Right renal cortex interstitium (tissue), 3 donors: ENCODE results near the gene NRG3. TPM values are rescaled to one million over a fixed set of nuclear protein-coding genes. Genes with fewer than 3 reads are reported as not detected.

Experiments
- DNase-seq, 3 donors: peaks; one replicate each; pipeline ENCODE4 v3.0.0-alpha.2; 2013; ENCODE audit warnings: low read depth in 3 of 3, low spot score in 2 of 3
- polyA plus RNA-seq, 3 donors: library from polyadenylated mRNA; unstranded; fragments of 120-200 nt; gene quantifications; one replicate each; pipeline ENCODE4 v1.2.1, GENCODE V29; 2013; ENCODE audit not compliant: insufficient read length in 3 of 3

Gene NRG3
- polyA plus RNA-seq, 3 donors: 12.6 to 15.6 (median 15.0) TPM

- DNase-seq: no peak
These were observed 2.6 kb downstream of the NRG3 start for GRCh38 chr10:81877596-81877995.

- no peak for DNase-seq
These were observed 7.0 kb downstream of the NRG3 start for GRCh38 chr10:81882011-81882410.

- DNase-seq: no peak
These were observed 9.9 kb downstream of the NRG3 start for GRCh38 chr10:81884856-81885255.

GRCh38 chr10:81885491-81885890 is 10.5 kb downstream of the NRG3 start:
- DNase-seq: no peak

- no peak for DNase-seq
These were observed 11.9 kb downstream of the NRG3 start for GRCh38 chr10:81886939-81887338.

- DNase-seq: no peak
These were observed 14.3 kb downstream of the NRG3 start for GRCh38 chr10:81889181-81889769.

- no peak for DNase-seq
These were observed 19.6 kb downstream of the NRG3 start for GRCh38 chr10:81894616-81895015.

GRCh38 chr10:81898518-81898917 is 23.5 kb downstream of the NRG3 start:
- DNase-seq: no peak

- no peak for DNase-seq
These were observed 26.0 kb downstream of the NRG3 start for GRCh38 chr10:81900989-81901388.

- no peak for DNase-seq
These were observed 28.5 kb downstream of the NRG3 start for GRCh38 chr10:81903472-81903871.

GRCh38 chr10:81905161-81905560 is 30.2 kb downstream of the NRG3 start:
- DNase-seq: no peak

- DNase-seq: no peak
These were observed 34.5 kb downstream of the NRG3 start for GRCh38 chr10:81909453-81909852.

- no peak for DNase-seq
These were observed 36.3 kb downstream of the NRG3 start for GRCh38 chr10:81911328-81911727.

- DNase-seq: no peak
These were observed 39.9 kb downstream of the NRG3 start for GRCh38 chr10:81914736-81915503.

GRCh38 chr10:81915504-81915897 is 40.5 kb downstream of the NRG3 start:
- no peak for DNase-seq

GRCh38 chr10:81917666-81918065 is 42.7 kb downstream of the NRG3 start:
- DNase-seq: no peak

- DNase-seq: no peak
These were observed 43.8 kb downstream of the NRG3 start for GRCh38 chr10:81918766-81919165.

GRCh38 chr10:81920213-81920829 is 45.3 kb downstream of the NRG3 start:
- DNase-seq: no peak

GRCh38 chr10:81928119-81928518 is 53.1 kb downstream of the NRG3 start:
- no peak for DNase-seq

- no peak for DNase-seq
These were observed 68.6 kb downstream of the NRG3 start for GRCh38 chr10:81943583-81943982.

GRCh38 chr10:81944609-81945008 is 69.6 kb downstream of the NRG3 start:
- no peak for DNase-seq

- DNase-seq: no peak
These were observed 74.3 kb downstream of the NRG3 start for GRCh38 chr10:81949283-81949682.
